ENCODE measurements around the gene HMGXB3. TPM values are rescaled to one million over a fixed set of nuclear protein-coding genes. Genes with fewer than 3 reads are reported as not detected.

HMGXB3 gene
- polyA plus RNA-seq, 1 donor from 2014 or later: 66.6 TPM

GRCh38 chr5:149979896-149980295, 20.6 kb upstream of the HMGXB3 start:
- no peaks in the 10 kb centered on the region for H3F3A ChIP-seq (ENCODE audit: insufficient read depth, low read length, poor library complexity, severe bottlenecking)
- no peak overlapping the region for H3K4me3 ChIP-seq (ENCODE audit: low read length)
- H3K9ac ChIP-seq (ENCODE audit: low read length): no peak overlapping the region
- H3K79me2 ChIP-seq (replicated peaks; ENCODE audit: insufficient read depth, low read length): no peaks in the 10 kb centered on the region
- no peak overlapping the region for H2AFZ ChIP-seq (ENCODE audit: low read depth, low read length)
- H3K36me3 ChIP-seq (ENCODE audit: insufficient read depth, low read length): peaks cover 3% of the 10 kb centered on the region
- H3K4me2 ChIP-seq (ENCODE audit: low read length): no peak overlapping the region
- H4K20me1 ChIP-seq (ENCODE audit: insufficient read depth): no peaks in the 10 kb centered on the region
- no peaks in the 10 kb centered on the region for H3K9me3 ChIP-seq (ENCODE audit: low read length)
- H3K27me3 ChIP-seq (ENCODE audit: insufficient read depth, low read depth, low read length): no peaks in the 10 kb centered on the region
- H3K9me2 ChIP-seq (ENCODE audit: insufficient read depth, low read length): no peaks in the 10 kb centered on the region
- TF ChIP-seq, protein P1, sequence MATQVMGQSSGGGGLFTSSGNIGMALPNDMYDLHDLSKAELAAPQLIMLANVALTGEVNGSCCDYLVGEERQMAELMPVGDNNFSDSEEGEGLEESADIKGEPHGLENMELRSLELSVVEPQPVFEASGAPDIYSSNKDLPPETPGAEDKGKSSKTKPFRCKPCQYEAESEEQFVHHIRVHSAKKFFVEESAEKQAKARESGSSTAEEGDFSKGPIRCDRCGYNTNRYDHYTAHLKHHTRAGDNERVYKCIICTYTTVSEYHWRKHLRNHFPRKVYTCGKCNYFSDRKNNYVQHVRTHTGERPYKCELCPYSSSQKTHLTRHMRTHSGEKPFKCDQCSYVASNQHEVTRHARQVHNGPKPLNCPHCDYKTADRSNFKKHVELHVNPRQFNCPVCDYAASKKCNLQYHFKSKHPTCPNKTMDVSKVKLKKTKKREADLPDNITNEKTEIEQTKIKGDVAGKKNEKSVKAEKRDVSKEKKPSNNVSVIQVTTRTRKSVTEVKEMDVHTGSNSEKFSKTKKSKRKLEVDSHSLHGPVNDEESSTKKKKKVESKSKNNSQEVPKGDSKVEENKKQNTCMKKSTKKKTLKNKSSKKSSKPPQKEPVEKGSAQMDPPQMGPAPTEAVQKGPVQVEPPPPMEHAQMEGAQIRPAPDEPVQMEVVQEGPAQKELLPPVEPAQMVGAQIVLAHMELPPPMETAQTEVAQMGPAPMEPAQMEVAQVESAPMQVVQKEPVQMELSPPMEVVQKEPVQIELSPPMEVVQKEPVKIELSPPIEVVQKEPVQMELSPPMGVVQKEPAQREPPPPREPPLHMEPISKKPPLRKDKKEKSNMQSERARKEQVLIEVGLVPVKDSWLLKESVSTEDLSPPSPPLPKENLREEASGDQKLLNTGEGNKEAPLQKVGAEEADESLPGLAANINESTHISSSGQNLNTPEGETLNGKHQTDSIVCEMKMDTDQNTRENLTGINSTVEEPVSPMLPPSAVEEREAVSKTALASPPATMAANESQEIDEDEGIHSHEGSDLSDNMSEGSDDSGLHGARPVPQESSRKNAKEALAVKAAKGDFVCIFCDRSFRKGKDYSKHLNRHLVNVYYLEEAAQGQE (IDR thresholded peaks at IDR 0.05; ENCODE audit: borderline replicate concordance): no peak
- TF ChIP-seq CTCF (IDR thresholded peaks at IDR 0.05; ENCODE audit: poor library complexity, severe bottlenecking): no peak
- TF ChIP-seq EP300 (conservative IDR thresholded peaks at IDR 0.05; ENCODE audit: poor library complexity, severe bottlenecking): no peak
- H3K27ac ChIP-seq (ENCODE audit: low read length): no peak overlapping the region

- no peak overlapping the region for H2AFZ ChIP-seq (ENCODE audit: low read depth, low read length)
- H3K9me2 ChIP-seq (ENCODE audit: insufficient read depth, low read length): no peaks in the 10 kb centered on the region
- H3K27ac ChIP-seq (ENCODE audit: low read length): no peak overlapping the region
- no peaks in the 10 kb centered on the region for H3K79me2 ChIP-seq (replicated peaks; ENCODE audit: insufficient read depth, low read length)
- no peak overlapping the region for H3K9ac ChIP-seq (ENCODE audit: low read length)
- peaks cover 3% of the 10 kb centered on the region for H3K36me3 ChIP-seq (ENCODE audit: insufficient read depth, low read length)
- no peak for TF ChIP-seq RAD21 (conservative IDR thresholded peaks at IDR 0.05)
- no peak for TF ChIP-seq POLR2AphosphoS5 (IDR thresholded peaks at IDR 0.05)
- no peak for TF ChIP-seq CTCF (IDR thresholded peaks at IDR 0.05; ENCODE audit: poor library complexity, severe bottlenecking)
- no peak for TF ChIP-seq EZH2 (IDR thresholded peaks at IDR 0.05; ENCODE audit: borderline replicate concordance, insufficient read depth, low read length, poor library complexity, severe bottlenecking)
- TF ChIP-seq EP300 (conservative IDR thresholded peaks at IDR 0.05; ENCODE audit: poor library complexity, severe bottlenecking): no peak
- H3K9me3 ChIP-seq (ENCODE audit: low read length): no peaks in the 10 kb centered on the region
- H4K20me1 ChIP-seq (ENCODE audit: insufficient read depth): no peaks in the 10 kb centered on the region
- no peaks in the 10 kb centered on the region for H3K27me3 ChIP-seq (ENCODE audit: insufficient read depth, low read depth, low read length)
- H3F3A ChIP-seq (ENCODE audit: insufficient read depth, low read length, poor library complexity, severe bottlenecking): no peaks in the 10 kb centered on the region
- H3K4me2 ChIP-seq (ENCODE audit: low read length): no peak overlapping the region
- H3K4me3 ChIP-seq (ENCODE audit: low read length): no peak overlapping the region
Measured at GRCh38 chr5:149981206-149981605, 19.3 kb upstream of the HMGXB3 start.
